Endothelial cell of umbilical vein (primary cell): ENCODE data around the gene PLAC8L1.
"Not testable (repeated sequence)": the region's sequence is repeated elsewhere in the genome, so short reads cannot be mapped to it uniquely, and the experiment has no call there.

Experiments
- CTCF ChIP-seq, 2 donors: IDR thresholded peaks; 1 replicate in 1 of 2; 2 replicates in 1 of 2; pipeline ENCODE4 v1.5.1; 2011; ENCODE audit warnings: low read length in 2 of 2, mild to moderate bottlenecking in 2 of 2, moderate library complexity in 2 of 2, control low read depth in 1 of 2, inconsistent platforms in 1 of 2, low read depth in 1 of 2; ENCODE audit not compliant: insufficient read depth in 1 of 2; ENCODE audit errors: extremely low read depth in 1 of 2
- EZH2 ChIP-seq: IDR thresholded peaks from 2 replicates; pipeline ENCODE4 v1.6.1; 2012; ENCODE audit warnings: borderline replicate concordance, low read depth, mild to moderate bottlenecking, moderate library complexity, low read length, inconsistent platforms; ENCODE audit not compliant: severe bottlenecking
- JUN ChIP-seq: IDR thresholded peaks from 2 replicates; pipeline ENCODE4 v1.6.1; 2011; ENCODE audit warnings: borderline replicate concordance, low read depth; ENCODE audit not compliant: insufficient read length, insufficient read depth
- POLR2AphosphoS5 ChIP-seq: IDR thresholded peaks from 2 replicates; pipeline ENCODE4 v1.6.1; 2012; ENCODE audit warnings: low read depth, mild to moderate bottlenecking, control low read depth, low read length, moderate library complexity; ENCODE audit not compliant: insufficient read depth

GRCh38 chr5:146121451-146121850 lies 16.1 kb upstream of the PLAC8L1 start:
- not testable (repeated sequence) for TF ChIP-seq JUN; EZH2; CTCF (IDR thresholded peaks at IDR 0.05; ENCODE audit: extremely low read depth in 1 of 2, insufficient read depth in 1 of 2, low read depth in 1 of 2, low read length in 2 of 2); POLR2AphosphoS5
